A673 (cell line): ENCODE measurements around the gene HSPA1A. TPM values are rescaled to one million over a fixed set of nuclear protein-coding genes. Genes with fewer than 3 reads are reported as not detected.

Source experiments
- BruUV-seq: library from RNA; stranded (reverse); fragments of 400-500 nt; replicated peaks from 2 replicates; lab custom pipeline; 2021; lab: Mats Ljungman, UMichigan
- CTCF ChIA-PET: fragments of 300-600 bp; sonication (Branson Sonifier 250); formaldehyde crosslinking; loops from one replicate; lab custom pipeline; 2022; ENCODE audit warnings: antibody characterized with exemption; lab: Charles Lee
- POLR2A ChIA-PET: fragments of 300-600 bp; sonication (Branson Sonifier 250); formaldehyde crosslinking; loops from one replicate; lab custom pipeline; 2022; ENCODE audit warnings: antibody characterized with exemption; ENCODE audit not compliant: low non-redundant PET; lab: Charles Lee
- DNase-seq: peaks from one replicate; pipeline ENCODE4 v3.0.0-alpha.2; 2015; ENCODE audit warnings: low spot score
- H3K27ac ChIP-seq: fragments of 200-600 bp; sonication (generic); 2 replicates; pipeline ENCODE4 v1.5.1; 2016; ENCODE audit warnings: mixed run types, low read depth, mild to moderate bottlenecking, mixed read lengths, antibody characterized with exemption, low read length; ENCODE audit not compliant: poor library complexity, severe bottlenecking
- H3K27me3 ChIP-seq: fragments of 200-600 bp; sonication (generic); replicated peaks from 2 replicates; pipeline ENCODE4 v1.6.1; 2017; ENCODE audit warnings: mixed run types, low read depth, mild to moderate bottlenecking, mixed read lengths, antibody characterized with exemption, low read length; ENCODE audit not compliant: insufficient read depth, poor library complexity
- H3K36me3 ChIP-seq: fragments of 200-600 bp; sonication (generic); 2 replicates; pipeline ENCODE4 v1.6.1; 2016; ENCODE audit warnings: mixed run types, mild to moderate bottlenecking, mixed read lengths, antibody characterized with exemption, low read length; ENCODE audit not compliant: insufficient read depth, poor library complexity, severe bottlenecking
- H3K4me1 ChIP-seq: fragments of 200-600 bp; sonication (generic); 2 replicates; pipeline ENCODE4 v1.6.1; 2017; ENCODE audit warnings: mixed run types, mild to moderate bottlenecking, mixed read lengths, antibody characterized with exemption, low read length; ENCODE audit not compliant: insufficient read depth, poor library complexity, severe bottlenecking
- H3K4me3 ChIP-seq: fragments of 200-600 bp; sonication (generic); 2 replicates; pipeline ENCODE4 v1.5.1; 2016; ENCODE audit warnings: low read depth, mixed run types, mild to moderate bottlenecking, mixed read lengths, low read length; ENCODE audit not compliant: poor library complexity, severe bottlenecking
- H3K9me3 ChIP-seq: fragments of 200-600 bp; sonication (generic); 2 replicates; pipeline ENCODE4 v1.6.1; 2016; ENCODE audit warnings: mixed run types, low read depth, mild to moderate bottlenecking, mixed read lengths, antibody characterized with exemption, low read length; ENCODE audit not compliant: poor library complexity, severe bottlenecking
- EZH2 ChIP-seq: fragments of 200-600 bp; sonication (generic); IDR thresholded peaks from 2 replicates; pipeline ENCODE4 v1.6.1; 2017; ENCODE audit warnings: borderline replicate concordance, low read depth, mild to moderate bottlenecking, mixed read lengths, antibody characterized with exemption, low read length; ENCODE audit not compliant: poor library complexity, severe bottlenecking
- intact Hi-C: fragments of 100-400 bp; cut with micrococcal nuclease; formaldehyde crosslinking; loops from one replicate; pipeline ENCODE4 v1.10.0; 2022; ENCODE audit not compliant: unreplicated experiment
- total RNA-seq: library from RNA; stranded (reverse); gene quantifications from 2 replicates; pipeline ENCODE4 v1.2.3, GENCODE V29; 2021
- TF ChIP-seq, protein P1 (sequence below): fragments of 300-800, 200-600 bp; sonication (generic); conservative IDR thresholded peaks from 2 replicates; pipeline ENCODE4 v1.5.1; 2017; ENCODE audit warnings: low read depth, mild to moderate bottlenecking, antibody characterized with exemption, low read length, moderate library complexity, mixed read lengths

The HSPA1A gene
- total RNA-seq, 1 experiment from 2014 or later = 129 TPM

DNA sequence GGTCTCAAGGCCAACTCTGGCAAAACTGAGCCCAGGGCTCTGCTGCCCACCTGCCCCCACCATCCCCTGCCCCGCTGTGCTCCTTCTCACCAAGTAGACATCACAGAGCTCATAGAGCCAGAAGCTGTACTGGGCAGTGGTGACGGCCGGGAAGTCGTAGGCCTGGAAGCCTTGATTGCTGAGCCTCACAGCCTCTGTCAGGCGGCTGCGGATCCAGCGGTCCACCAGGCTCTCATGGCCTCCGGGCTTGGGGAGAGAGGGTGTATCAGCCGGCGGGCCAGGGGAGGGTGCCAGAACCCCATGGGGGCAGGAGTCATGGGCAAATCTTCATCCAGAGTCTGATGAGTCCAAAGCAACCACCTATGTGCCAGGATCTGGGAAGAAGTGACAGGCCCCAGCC, 35.4 kb upstream of the HSPA1A start:
- POLR2A ChIA-PET = no interaction called here
- Histone ChIP-seq H3K36me3 (peaks cover 65% of the 10 kb centered on the region), H3K27me3 (no peaks in the 10 kb centered on the region), H3K4me3 (no peak overlapping the region), H3K4me1 (peaks cover 11% of the 10 kb centered on the region), H3K27ac (no peak overlapping the region), H3K9me3 (no peaks in the 10 kb centered on the region)
- TF ChIP-seq, protein P1, sequence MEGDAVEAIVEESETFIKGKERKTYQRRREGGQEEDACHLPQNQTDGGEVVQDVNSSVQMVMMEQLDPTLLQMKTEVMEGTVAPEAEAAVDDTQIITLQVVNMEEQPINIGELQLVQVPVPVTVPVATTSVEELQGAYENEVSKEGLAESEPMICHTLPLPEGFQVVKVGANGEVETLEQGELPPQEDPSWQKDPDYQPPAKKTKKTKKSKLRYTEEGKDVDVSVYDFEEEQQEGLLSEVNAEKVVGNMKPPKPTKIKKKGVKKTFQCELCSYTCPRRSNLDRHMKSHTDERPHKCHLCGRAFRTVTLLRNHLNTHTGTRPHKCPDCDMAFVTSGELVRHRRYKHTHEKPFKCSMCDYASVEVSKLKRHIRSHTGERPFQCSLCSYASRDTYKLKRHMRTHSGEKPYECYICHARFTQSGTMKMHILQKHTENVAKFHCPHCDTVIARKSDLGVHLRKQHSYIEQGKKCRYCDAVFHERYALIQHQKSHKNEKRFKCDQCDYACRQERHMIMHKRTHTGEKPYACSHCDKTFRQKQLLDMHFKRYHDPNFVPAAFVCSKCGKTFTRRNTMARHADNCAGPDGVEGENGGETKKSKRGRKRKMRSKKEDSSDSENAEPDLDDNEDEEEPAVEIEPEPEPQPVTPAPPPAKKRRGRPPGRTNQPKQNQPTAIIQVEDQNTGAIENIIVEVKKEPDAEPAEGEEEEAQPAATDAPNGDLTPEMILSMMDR = no peak
- TF ChIP-seq EZH2 = no peak
- BruUV-seq = no TSS peak
- intact Hi-C loops = no loop called here
- CTCF ChIA-PET = no interaction called here
- no peak for DNase-seq

DNA sequence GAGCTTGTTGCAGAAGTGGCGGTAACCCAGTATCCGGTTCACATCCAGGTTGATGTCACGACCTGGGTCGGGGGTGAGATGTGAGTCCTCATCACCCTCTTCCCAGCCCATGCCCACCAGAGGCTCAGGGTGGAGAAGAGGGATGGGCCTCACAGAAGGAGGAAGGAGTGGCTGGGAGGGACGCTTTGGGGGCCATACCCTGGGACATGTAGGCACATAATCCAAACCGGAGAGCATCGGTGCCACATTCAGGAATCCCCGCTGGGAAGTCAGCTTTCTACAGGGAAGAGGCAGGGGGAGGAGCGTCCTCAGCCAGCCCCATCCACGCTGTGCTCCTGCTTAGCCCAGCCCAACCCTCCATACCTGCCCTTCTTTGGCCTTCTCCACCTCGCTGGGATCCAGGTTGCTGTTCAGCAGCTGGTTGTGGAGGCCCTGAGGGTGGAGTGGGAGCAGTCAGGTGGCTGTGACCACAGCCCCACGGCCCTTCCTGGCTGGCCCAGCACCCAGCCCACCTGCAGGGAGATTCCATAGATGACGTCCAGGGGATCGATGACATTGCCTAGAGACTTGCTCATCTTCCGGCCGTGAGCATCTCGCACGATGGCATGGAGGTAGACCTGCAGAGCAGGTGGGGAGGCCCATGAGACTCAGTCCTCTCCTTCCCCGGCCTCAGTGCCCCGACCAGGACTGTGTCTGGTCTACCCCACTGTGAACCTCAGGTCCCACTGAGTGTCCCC, 34.7 kb upstream of the HSPA1A start:
- Histone ChIP-seq H3K4me3 (no peak overlapping the region), H3K27me3 (no peaks in the 10 kb centered on the region), H3K27ac (no peak overlapping the region), H3K36me3 (peaks cover 73% of the 10 kb centered on the region), H3K9me3 (no peaks in the 10 kb centered on the region), H3K4me1 (peaks cover 11% of the 10 kb centered on the region)
- no peak for TF ChIP-seq EZH2
- TF ChIP-seq, protein P1 = no peak
- ChIA-PET CTCF (no interaction called here), POLR2A (no interaction called here)
- DNase-seq = no peak
- intact Hi-C loops = no loop called here
- BruUV-seq = no TSS peak

DNA sequence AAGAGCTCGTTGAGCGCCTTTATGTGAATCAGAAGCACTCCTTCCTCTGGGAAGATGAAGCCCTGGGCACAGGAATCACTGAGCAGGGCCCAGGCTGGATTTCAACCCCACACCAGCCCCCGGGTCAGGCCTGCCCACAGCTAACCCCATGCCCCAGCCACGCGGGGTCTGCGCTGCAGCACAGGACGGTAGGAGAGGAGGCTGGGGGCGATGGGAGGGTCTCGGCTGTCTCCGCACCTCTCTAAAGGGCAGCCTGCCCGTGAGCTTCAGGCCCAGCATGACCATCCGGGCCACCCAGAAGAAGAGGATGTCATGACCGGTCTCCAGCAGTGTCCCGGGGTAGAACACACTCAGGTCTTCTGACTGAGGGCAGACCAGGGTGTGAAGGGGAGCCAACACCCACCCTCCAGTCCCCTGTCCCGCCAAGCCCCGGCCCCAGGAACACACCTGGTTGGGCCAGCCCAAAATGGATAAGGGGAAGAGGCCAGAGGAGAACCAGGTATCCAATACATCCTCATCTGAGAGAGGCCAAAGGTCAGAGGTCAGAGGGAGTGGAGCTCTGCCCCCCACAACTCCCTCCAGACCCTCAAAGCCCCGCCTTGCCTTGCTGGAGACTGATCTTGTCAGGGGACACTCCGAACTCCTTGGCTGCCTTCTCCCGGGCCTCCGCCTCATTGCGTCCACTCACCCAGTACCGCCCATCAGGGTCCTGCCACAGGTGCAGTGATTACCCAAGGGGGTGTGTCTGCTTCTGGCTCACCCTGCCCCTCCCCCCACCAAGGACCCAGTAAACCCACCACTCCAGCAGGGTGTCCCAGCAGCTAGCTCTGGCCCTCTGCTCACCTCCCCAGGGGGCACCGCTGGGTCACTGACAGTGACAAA, 33.9 kb upstream of the HSPA1A start:
- Histone ChIP-seq H3K4me1 (peaks cover 11% of the 10 kb centered on the region), H3K36me3 (peaks cover 78% of the 10 kb centered on the region), H3K27me3 (no peaks in the 10 kb centered on the region), H3K4me3 (no peak overlapping the region), H3K9me3 (no peaks in the 10 kb centered on the region), H3K27ac (no peak overlapping the region)
- TF ChIP-seq EZH2 = no peak
- TF ChIP-seq, protein P1 = no peak
- BruUV-seq = no TSS peak
- ChIA-PET CTCF (no interaction called here), POLR2A (no interaction called here)
- no peak for DNase-seq
- intact Hi-C loops = no loop called here
